A549 (cell line): Measurements from ENCODE around the gene KLHL22. TPM values are rescaled to one million over a fixed set of nuclear protein-coding genes. Genes with fewer than 3 reads are reported as not detected.

Experiments
- ATAC-seq, 2 experiments: fragments of 200-7000 bp in 1 of 2; fragments of >200 bp in 1 of 2; cut with Nextera tagmentation in 1 of 2; cut with Tn5 transposase in 1 of 2; 3 replicates each; pipeline versions ENCODE4 v1.8.0 to v1.9.1; 2018 to 2020; ENCODE audit warnings: mild to moderate bottlenecking in 1 of 2, moderate library complexity in 1 of 2
- CTCF ChIA-PET: fragments of 300-600 bp; sonication (Branson Sonifier 250); formaldehyde crosslinking; extraction: SDS; loops from one replicate; lab custom pipeline; 2021; ENCODE audit warnings: antibody characterized with exemption, inconsistent platforms; lab: Yijun Ruan, JAX
- POLR2A ChIA-PET: fragments of 350-600 bp; formaldehyde crosslinking; extraction: SDS; loops from one replicate; lab custom pipeline; 2021; ENCODE audit warnings: antibody characterized with exemption, inconsistent platforms; lab: Yijun Ruan, JAX
- DNase-seq, 2 experiments: peaks; one replicate each; pipeline versions ENCODE4 v3.0.0 to v3.0.0-alpha.2; 2011 to 2016; ENCODE audit warnings: low read depth in 1 of 2, low spot score in 1 of 2
- FAIRE-seq: peaks from 2 replicates; lab custom pipeline; 2011; peaks lifted over from hg19 to GRCh38; lab: Jason Lieb, UNC
- H3K27ac ChIP-seq, 2 experiments: fragments of >200 bp; sonication (Bioruptor Twin); formaldehyde crosslinking; 3 replicates each; pipeline ENCODE4 v1.5.1; 2016 to 2017
- H3K4me1 ChIP-seq: fragments of >200 bp; sonication (Bioruptor Twin); formaldehyde crosslinking; 3 replicates; pipeline ENCODE4 v1.6.1; 2016
- H3K4me2 ChIP-seq: fragments of >200 bp; sonication (Bioruptor Twin); formaldehyde crosslinking; 3 replicates; pipeline ENCODE4 v1.6.1; 2016
- H3K4me3 ChIP-seq: fragments of >200 bp; sonication (Bioruptor Twin); formaldehyde crosslinking; 3 replicates; pipeline ENCODE4 v1.5.1; 2016
- H3K9me3 ChIP-seq: fragments of >200 bp; sonication (Bioruptor Twin); formaldehyde crosslinking; 3 replicates; pipeline ENCODE4 v1.6.1; 2016
- CBX2 ChIP-seq: fragments of 200-600 bp; sonication (generic); IDR thresholded peaks from 2 replicates; pipeline ENCODE4 v1.6.1; 2016; ENCODE audit warnings: low read depth, mild to moderate bottlenecking, borderline replicate concordance
- CHD2 ChIP-seq: fragments of 150-350 bp; IDR thresholded peaks from 2 replicates; pipeline ENCODE4 v1.6.1; 2014; ENCODE audit warnings: low read length; ENCODE audit not compliant: partially characterized antibody
- CHD4 ChIP-seq: fragments of 200-600 bp; sonication (generic); IDR thresholded peaks from 2 replicates; pipeline ENCODE4 v1.6.1; 2016; ENCODE audit warnings: antibody characterized with exemption, mild to moderate bottlenecking, borderline replicate concordance
- CTCF ChIP-seq: fragments of >200 bp; sonication (Bioruptor Twin); formaldehyde crosslinking; IDR thresholded peaks from 3 replicates; pipeline ENCODE4 v1.5.1; 2016
- EHF ChIP-seq: fragments of 250-450 bp; sonication (Bioruptor Pico); IDR thresholded peaks from 2 replicates; pipeline ENCODE4 v1.5.0; 2020; ENCODE audit warnings: mild to moderate bottlenecking
- EHMT2 ChIP-seq: fragments of 200-600 bp; sonication (generic); IDR thresholded peaks from 2 replicates; pipeline ENCODE4 v1.6.1; 2016; ENCODE audit warnings: antibody characterized with exemption, low read depth, mild to moderate bottlenecking, moderate library complexity
- ELK1 ChIP-seq: fragments of 150-350 bp; IDR thresholded peaks from 2 replicates; pipeline ENCODE4 v1.6.1; 2014; ENCODE audit warnings: low read depth, mild to moderate bottlenecking, low read length
- EP300 ChIP-seq, 2 experiments: fragments of >200 bp; sonication (Bioruptor Twin); formaldehyde crosslinking; IDR thresholded peaks; 2 replicates in 1 of 2; 3 replicates in 1 of 2; pipeline ENCODE4 v1.6.1; 2016 to 2017
- FOXS1 ChIP-seq: fragments of 250-450 bp; sonication (Bioruptor Pico); IDR thresholded peaks from 2 replicates; pipeline ENCODE4 v1.5.0; 2020; ENCODE audit warnings: mild to moderate bottlenecking, moderate library complexity
- GATA3 ChIP-seq: IDR thresholded peaks from 2 replicates; pipeline ENCODE4 v1.6.1; 2012; ENCODE audit warnings: borderline replicate concordance
- HDAC2 ChIP-seq: fragments of 200-600 bp; sonication (generic); IDR thresholded peaks from 2 replicates; pipeline ENCODE4 v1.6.1; 2016
- HEYL ChIP-seq: fragments of 250-450 bp; sonication (Bioruptor Pico); IDR thresholded peaks from 2 replicates; pipeline ENCODE4 v1.8.0; 2021; ENCODE audit warnings: mild to moderate bottlenecking, moderate library complexity
- HOXB5 ChIP-seq: fragments of 250-450 bp; sonication (Bioruptor Pico); IDR thresholded peaks from 2 replicates; pipeline ENCODE4 v1.5.0; 2020; ENCODE audit warnings: mild to moderate bottlenecking, moderate library complexity
- JUNB ChIP-seq: fragments of >200 bp; sonication (Bioruptor Twin); formaldehyde crosslinking; IDR thresholded peaks from 2 replicates; pipeline ENCODE4 v1.6.1; 2016
- KDM5A ChIP-seq: fragments of 200-600 bp; sonication (generic); IDR thresholded peaks from 2 replicates; pipeline ENCODE4 v1.6.1; 2016; ENCODE audit warnings: antibody characterized with exemption, mild to moderate bottlenecking
- MAZ ChIP-seq: fragments of 150-350 bp; IDR thresholded peaks from 2 replicates; pipeline ENCODE4 v1.6.1; 2014; ENCODE audit warnings: antibody characterized with exemption, low read depth, low read length, borderline replicate concordance
- MYC ChIP-seq: IDR thresholded peaks from 2 replicates; pipeline ENCODE4 v1.6.1; 2012; ENCODE audit warnings: mild to moderate bottlenecking, inconsistent platforms, low read length, improper control_type of control experiment, borderline replicate concordance
- POLR2AphosphoS2 ChIP-seq: conservative IDR thresholded peaks from 2 replicates; pipeline ENCODE4 v1.6.1; 2012; ENCODE audit warnings: low read length, improper control_type of control experiment, inconsistent platforms
- RARB ChIP-seq: fragments of 250-450 bp; sonication (Bioruptor Pico); IDR thresholded peaks from 2 replicates; pipeline ENCODE4 v1.8.0; 2021; ENCODE audit warnings: mild to moderate bottlenecking, moderate library complexity
- REST ChIP-seq: fragments of 200-600 bp; sonication (generic); IDR thresholded peaks from 2 replicates; pipeline ENCODE4 v1.6.1; 2016; ENCODE audit warnings: antibody characterized with exemption, mild to moderate bottlenecking, moderate library complexity
- TFCP2L1 ChIP-seq: fragments of 250-450 bp; sonication (Bioruptor Pico); IDR thresholded peaks from 2 replicates; pipeline ENCODE4 v1.5.0; 2021; ENCODE audit warnings: mild to moderate bottlenecking
- ZFP36 ChIP-seq: fragments of 450-650 bp; IDR thresholded peaks from 2 replicates; pipeline ENCODE4 v1.6.1; 2014; ENCODE audit warnings: borderline replicate concordance; ENCODE audit not compliant: partially characterized antibody
- ZNF302 ChIP-seq: fragments of 250-450 bp; sonication (Bioruptor Pico); IDR thresholded peaks from 2 replicates; pipeline ENCODE4 v1.9.0; 2021; ENCODE audit warnings: inconsistent platforms, mild to moderate bottlenecking, moderate library complexity
- ZSCAN20 ChIP-seq: fragments of 250-450 bp; sonication (Bioruptor Pico); IDR thresholded peaks from 2 replicates; pipeline ENCODE4 v1.8.0; 2022; ENCODE audit warnings: mild to moderate bottlenecking, moderate library complexity
- WGBS: methylation state at CpG from one replicate; pipeline ENCODE4 v1.1.6; 2017; ENCODE audit errors: missing lambda C conversion rate; 5-methylcytosine and 5-hydroxymethylcytosine counted together
- polyA plus RNA-seq, 4 experiments: library from polyadenylated mRNA; depleted of rRNA in 3 of 4; stranded (reverse); fragments of >200 nt; fragmentation: RNase III in 1 of 4; extraction: RNeasy Plus Mini Kit Qiagen cat#74134 plus additional on column Dnase treatment in 1 of 4; gene quantifications; 2 replicates in 3 of 4; 3 replicates in 1 of 4; pipeline ENCODE4 v1.2.3, GENCODE V29; 2011 to 2017
- TF ChIP-seq, protein P1 (sequence below): IDR thresholded peaks from 2 replicates; pipeline ENCODE4 v1.6.1; 2012; ENCODE audit warnings: low read depth, borderline replicate concordance
- TF ChIP-seq, protein P2 (sequence below): fragments of 450-650 bp; IDR thresholded peaks from 2 replicates; pipeline ENCODE4 v1.6.1; 2014; ENCODE audit warnings: antibody characterized with exemption

Gene KLHL22
- polyA plus RNA-seq, 2 of the 4 experiments (the other 2 are of a cell fraction) = 11.7 TPM

GRCh38 chr22:20441631-20442484 lies 53.7 kb downstream of the KLHL22 start:
- DNase-seq (no peak), FAIRE-seq (no peak), ATAC-seq (no peak)
- CTCF ChIA-PET = interaction anchor here (0.7 to 1.4 kb wide), 2 partner anchors 14 to 24 kb away, joined by 3 to 4 read pairs; no protein-coding TSS in a partner anchor
- TF ChIP-seq CTCF = no peak
- no peak for TF ChIP-seq TFCP2L1 (CRISPR knock-in tag)
- no peak for TF ChIP-seq ZSCAN20 (CRISPR knock-in tag)
- no peak for TF ChIP-seq MAZ
- TF ChIP-seq JUNB = no peak
- TF ChIP-seq ELK1 = no peak
- no peak for TF ChIP-seq CHD4
- TF ChIP-seq ZNF302 (CRISPR knock-in tag) = no peak
- TF ChIP-seq EP300 (IDR thresholded peaks at IDR 0.05) = no peak
- TF ChIP-seq CBX2 = no peak
- TF ChIP-seq POLR2AphosphoS2 = no peak
- no peak for TF ChIP-seq EHF (CRISPR knock-in tag)
- no peak for TF ChIP-seq GATA3
- no peak for TF ChIP-seq HDAC2
- no peak for TF ChIP-seq HOXB5 (CRISPR knock-in tag)
- TF ChIP-seq HEYL = no peak
- TF ChIP-seq RARB (CRISPR knock-in tag) = no peak
- TF ChIP-seq KDM5A = no peak
- TF ChIP-seq FOXS1 (CRISPR knock-in tag) = no peak
- no peak for TF ChIP-seq ZFP36
- Histone ChIP-seq H3K9me3 (no peaks in the 10 kb centered on the region), H3K4me2 (no peak overlapping the region), H3K4me3 (no peak overlapping the region), H3K27ac (no peak overlapping the region), H3K4me1 (no peaks in the 10 kb centered on the region)
- 93% methylated on average over 11 of the region's 21 CpGs for WGBS
- POLR2A ChIA-PET = no interaction called here

DNA sequence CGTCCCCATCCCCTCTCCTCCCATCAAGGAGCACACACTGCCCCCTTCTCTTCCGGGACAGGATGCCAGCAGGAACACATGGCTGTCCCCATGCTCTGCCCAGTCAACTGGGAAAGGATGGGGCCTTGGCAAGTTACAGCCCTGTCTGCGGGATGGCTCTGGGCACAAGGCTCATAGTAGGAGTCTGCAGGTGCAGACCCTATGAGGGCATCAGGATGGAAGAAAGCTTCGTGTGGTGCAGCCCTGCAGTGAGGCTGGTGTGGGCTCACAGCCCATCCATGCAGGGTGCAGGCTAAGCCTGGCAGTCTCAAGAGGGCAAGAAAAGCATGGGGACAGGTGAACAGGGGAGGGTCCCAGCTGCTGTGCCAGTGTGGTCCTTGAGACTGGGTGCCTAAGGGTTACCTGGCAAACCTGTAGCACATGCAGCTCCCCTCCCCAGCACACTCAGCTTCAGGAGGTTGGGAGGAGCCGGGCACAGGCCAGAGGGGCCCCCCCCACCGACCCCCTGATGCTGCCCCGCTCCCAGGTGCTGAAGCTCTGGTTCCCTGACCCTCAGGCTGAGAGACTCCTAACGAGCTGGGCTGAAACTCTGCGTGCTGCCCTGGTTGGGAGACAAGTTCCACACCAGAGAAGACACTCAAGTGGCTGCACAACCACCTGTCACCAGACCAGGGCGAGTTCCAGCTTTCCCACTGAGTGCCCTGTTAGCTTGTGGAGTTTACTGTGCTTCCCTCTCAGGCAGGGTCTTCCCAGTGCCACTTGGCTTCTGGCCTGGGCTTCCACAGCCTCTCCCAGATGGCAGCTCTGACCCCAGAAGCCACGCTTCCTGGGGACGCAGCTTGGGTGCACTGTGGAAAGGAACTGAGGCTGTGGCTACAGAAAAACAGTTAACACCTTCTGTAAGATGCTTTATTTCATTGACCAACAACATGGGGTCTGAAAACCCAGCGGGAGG lies 54.7 kb downstream of the KLHL22 start:
- POLR2A ChIA-PET = no interaction called here
- no peak for ATAC-seq
- TF ChIP-seq, protein P1, sequence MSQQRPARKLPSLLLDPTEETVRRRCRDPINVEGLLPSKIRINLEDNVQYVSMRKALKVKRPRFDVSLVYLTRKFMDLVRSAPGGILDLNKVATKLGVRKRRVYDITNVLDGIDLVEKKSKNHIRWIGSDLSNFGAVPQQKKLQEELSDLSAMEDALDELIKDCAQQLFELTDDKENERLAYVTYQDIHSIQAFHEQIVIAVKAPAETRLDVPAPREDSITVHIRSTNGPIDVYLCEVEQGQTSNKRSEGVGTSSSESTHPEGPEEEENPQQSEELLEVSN = no peak
- no peak for TF ChIP-seq CHD2
- TF ChIP-seq EHMT2 = no peak
- TF ChIP-seq REST = no peak
- TF ChIP-seq, protein P2, sequence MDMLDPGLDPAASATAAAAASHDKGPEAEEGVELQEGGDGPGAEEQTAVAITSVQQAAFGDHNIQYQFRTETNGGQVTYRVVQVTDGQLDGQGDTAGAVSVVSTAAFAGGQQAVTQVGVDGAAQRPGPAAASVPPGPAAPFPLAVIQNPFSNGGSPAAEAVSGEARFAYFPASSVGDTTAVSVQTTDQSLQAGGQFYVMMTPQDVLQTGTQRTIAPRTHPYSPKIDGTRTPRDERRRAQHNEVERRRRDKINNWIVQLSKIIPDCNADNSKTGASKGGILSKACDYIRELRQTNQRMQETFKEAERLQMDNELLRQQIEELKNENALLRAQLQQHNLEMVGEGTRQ = no peak
- no peak for TF ChIP-seq EP300 (IDR thresholded peaks at IDR 0.05)
- no peak for TF ChIP-seq HEYL
- no peak for TF ChIP-seq KDM5A
- no peak for TF ChIP-seq CBX2
- no peak for TF ChIP-seq MYC

More for the DNA sequence above, 54.7 kb downstream of the KLHL22 start:
- no peak for DNase-seq
- no peak for FAIRE-seq
- Histone ChIP-seq H3K4me1 (no peaks in the 10 kb centered on the region), H3K4me2 (no peak overlapping the region), H3K4me3 (no peak overlapping the region), H3K9me3 (no peaks in the 10 kb centered on the region), H3K27ac (no peak overlapping the region)
- 52% methylated on average over 7 of the region's 13 CpGs for WGBS
- CTCF ChIA-PET = interaction anchor here (0.7 to 1.4 kb wide), 3 partner anchors 13 to 23 kb away, joined by 3 to 4 read pairs (median 4); no protein-coding TSS in a partner anchor
